ENCODE results near the gene MCTP1. TPM values are rescaled to one million over a fixed set of nuclear protein-coding genes. Genes with fewer than 3 reads are reported as not detected.

Gene MCTP1
- total RNA-seq, 1 experiment from 2014 or later, result 2.5 TPM

- no peaks in the 10 kb centered on the region for H3K27me3 Mint-ChIP-seq (ENCODE audit: low read depth)
- H3K36me3 Mint-ChIP-seq (ENCODE audit: insufficient read depth in 1 of 3, low read depth in 3 of 3), result no peaks in the 10 kb centered on the region
- no peak overlapping the region for H3K4me3 Mint-ChIP-seq
- Histone ChIP-seq H3K23ac (ENCODE audit: insufficient read length, low read depth, low read length) (no peak overlapping the region), H2AK5ac (ENCODE audit: insufficient read length, low read length) (no peak overlapping the region), H2BK20ac (ENCODE audit: low read depth, low read length, poor library complexity, severe bottlenecking) (no peak overlapping the region), H3K79me1 (ENCODE audit: insufficient read depth, low read depth, low read length, poor library complexity, severe bottlenecking) (no peaks in the 10 kb centered on the region), H2BK15ac (ENCODE audit: low read depth, low read length) (no peak overlapping the region), H3K18ac (ENCODE audit: insufficient read length, low read depth, low read length) (no peak overlapping the region), H3K4me1 (ENCODE audit: insufficient read depth, low read length) (no peaks in the 10 kb centered on the region), H3K79me2 (ENCODE audit: insufficient read depth, low read length) (no peaks in the 10 kb centered on the region), H3K23me2 (ENCODE audit: insufficient read length, low read depth, low read length, poor library complexity, severe bottlenecking) (no peaks in the 10 kb centered on the region), H3K9ac (ENCODE audit: extremely low read depth, insufficient read length, low read length) (no peak overlapping the region), H2BK12ac (ENCODE audit: insufficient read length, low read depth, low read length) (no peak overlapping the region), H4K5ac (ENCODE audit: insufficient read length, low read depth, low read length) (no peak overlapping the region), H3K27ac (ENCODE audit: insufficient read length, low read depth, low read length) (no peak overlapping the region), H2AFZ (ENCODE audit: low read length) (no peak overlapping the region), H3K14ac (ENCODE audit: insufficient read depth, low read length) (no peak overlapping the region), H3K56ac (ENCODE audit: insufficient read length, low read depth, low read length) (no peak overlapping the region), H3T11ph (ENCODE audit: low read length) (no peak overlapping the region), H4K91ac (ENCODE audit: insufficient read length, low read depth, low read length) (no peak overlapping the region), H2BK5ac (ENCODE audit: insufficient read length, low read length) (no peak overlapping the region), H4K20me1 (ENCODE audit: control insufficient read depth, insufficient read depth, insufficient read length) (no peaks in the 10 kb centered on the region), H3K9me3 (ENCODE audit: control insufficient read depth, low read depth, low read length) (no peaks in the 10 kb centered on the region), H2BK120ac (ENCODE audit: low read depth, low read length, poor library complexity, severe bottlenecking) (no peak overlapping the region), H4K8ac (replicated peaks; ENCODE audit: insufficient read length, low read depth, low read length) (no peak overlapping the region), H3K4ac (ENCODE audit: low read depth, low read length) (no peak overlapping the region), H3K4me2 (ENCODE audit: insufficient read depth, insufficient read length, low read length) (no peak overlapping the region), H3K27me3 (ENCODE audit: insufficient read depth, low read length) (no peaks in the 10 kb centered on the region)
- no peak for TF ChIP-seq CTCF (conservative IDR thresholded peaks at IDR 0.05)
- peaks cover 11 to 12% of the 10 kb centered on the region in 2 experiments for H3K4me1 Mint-ChIP-seq
- no peak overlapping the region for H3K27ac Mint-ChIP-seq
- DNase-seq, result no peak
- no CpG with 5 or more reads among the region's 3 CpGs for WGBS (ENCODE audit: extremely low coverage, insufficient read length, low lambda C conversion rate)
- no peaks in the 10 kb centered on the region for H3K9me3 Mint-ChIP-seq
These were observed 502.5 kb downstream of the MCTP1 start for GRCh38 chr5:94782383-94782782.

Data from H9 (cell line).